Measurements from ENCODE around the gene EHMT1. TPM values are rescaled to one million over a fixed set of nuclear protein-coding genes. Genes with fewer than 3 reads are reported as not detected.
"Not testable (repeated sequence)": the region's sequence is repeated elsewhere in the genome, so short reads cannot be mapped to it uniquely, and the experiment has no call there.

The EHMT1 gene
- total RNA-seq, 2 experiments from 2014 or later = 65.9 to 66.3 TPM

GRCh38 chr9:137774775-137775386 lies 156.1 kb downstream of the EHMT1 start:
- Mint-ChIP-seq H3K36me3 (peaks cover 19% of the 10 kb centered on the region), H3K27ac (no peak overlapping the region), H3K4me3 (no peak overlapping the region), H3K27me3 (no peaks in the 10 kb centered on the region), H3K9me3 (peaks cover 4% of the 10 kb centered on the region), H3K4me1 (no peaks in the 10 kb centered on the region)
- no peak for DNase-seq

- H3K4me1 Mint-ChIP-seq = no peaks in the 10 kb centered on the region
- no peak for DNase-seq
- peaks cover 8% of the 10 kb centered on the region for H3K36me3 Mint-ChIP-seq
- H3K4me3 Mint-ChIP-seq = no peak overlapping the region
- no peak overlapping the region for H3K27ac Mint-ChIP-seq
- H3K9me3 Mint-ChIP-seq = no peaks in the 10 kb centered on the region
- H3K27me3 Mint-ChIP-seq = no peaks in the 10 kb centered on the region
These were observed 157.6 kb downstream of the EHMT1 start for GRCh38 chr9:137776306-137776995.

- no peaks in the 10 kb centered on the region for H3K27me3 Mint-ChIP-seq
- H3K9me3 Mint-ChIP-seq = no peaks in the 10 kb centered on the region
- H3K4me1 Mint-ChIP-seq = no peaks in the 10 kb centered on the region
- no peak for DNase-seq
- no peak overlapping the region for H3K27ac Mint-ChIP-seq
- peaks cover 10% of the 10 kb centered on the region for H3K36me3 Mint-ChIP-seq
- no peak overlapping the region for H3K4me3 Mint-ChIP-seq
These were observed 159.0 kb downstream of the EHMT1 start for GRCh38 chr9:137777761-137778160.

- Mint-ChIP-seq H3K4me1 (no peaks in the 10 kb centered on the region), H3K4me3 (no peak overlapping the region), H3K36me3 (peaks cover 14% of the 10 kb centered on the region), H3K27me3 (no peaks in the 10 kb centered on the region), H3K27ac (peak overlapping the region; percentile 38), H3K9me3 (no peaks in the 10 kb centered on the region)
- DNase-seq = no peak
These were observed 159.5 kb downstream of the EHMT1 start for GRCh38 chr9:137778336-137778735.

GRCh38 chr9:137778914-137779313 lies 160.1 kb downstream of the EHMT1 start:
- Mint-ChIP-seq H3K4me3 (no peak overlapping the region), H3K4me1 (no peaks in the 10 kb centered on the region), H3K27me3 (no peaks in the 10 kb centered on the region), H3K9me3 (no peaks in the 10 kb centered on the region), H3K27ac (peak overlapping the region; percentile 38), H3K36me3 (peaks cover 15% of the 10 kb centered on the region)
- DNase-seq = no peak

GRCh38 chr9:137780031-137780430 lies 161.2 kb downstream of the EHMT1 start:
- H3K36me3 Mint-ChIP-seq = peaks cover 17% of the 10 kb centered on the region
- not testable (repeated sequence) for DNase-seq, H3K27ac Mint-ChIP-seq, H3K9me3 Mint-ChIP-seq, H3K4me1 Mint-ChIP-seq, H3K27me3 Mint-ChIP-seq, H3K4me3 Mint-ChIP-seq

DNA sequence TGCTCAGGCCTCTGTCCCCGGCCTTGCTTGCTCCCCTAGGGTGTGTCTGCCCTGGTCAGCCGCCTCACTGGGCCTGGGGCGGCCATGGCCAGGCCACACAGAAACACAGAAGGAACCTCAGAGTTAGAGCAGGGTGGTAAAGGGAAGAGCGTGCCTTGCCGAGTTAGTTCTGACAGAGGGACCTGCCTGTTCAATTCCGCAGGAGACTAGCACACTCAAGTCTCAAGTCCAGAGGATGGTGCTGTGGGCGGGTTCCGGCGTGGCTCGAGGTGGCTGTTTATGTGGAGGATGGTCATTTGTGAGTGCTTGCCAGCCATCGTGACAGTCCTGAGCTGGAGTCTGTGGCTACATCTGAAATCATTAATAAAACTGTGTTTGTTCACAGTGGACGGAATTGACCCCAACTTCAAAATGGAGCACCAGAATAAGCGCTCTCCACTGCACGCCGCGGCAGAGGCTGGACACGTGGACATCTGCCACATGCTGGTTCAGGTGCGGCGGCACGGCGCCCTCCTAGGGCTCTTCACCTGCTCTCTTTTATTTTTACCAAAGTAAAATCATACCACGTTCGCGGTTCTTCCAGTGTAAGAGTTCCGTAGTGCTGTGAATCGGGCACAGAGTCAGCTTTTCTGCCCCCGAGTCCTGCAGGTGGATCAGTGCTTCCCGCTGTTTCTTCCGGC lies 163.2 kb downstream of the EHMT1 start:
- peaks cover 17% of the 10 kb centered on the region for H3K36me3 Mint-ChIP-seq
- no peaks in the 10 kb centered on the region for H3K9me3 Mint-ChIP-seq
- no peak overlapping the region for H3K4me3 Mint-ChIP-seq
- H3K27ac Mint-ChIP-seq = no peak overlapping the region
- no peaks in the 10 kb centered on the region for H3K27me3 Mint-ChIP-seq
- DNase-seq = no peak
- no peaks in the 10 kb centered on the region for H3K4me1 Mint-ChIP-seq

- DNase-seq = no peak
- Mint-ChIP-seq H3K27me3 (no peaks in the 10 kb centered on the region), H3K36me3 (peaks cover 17% of the 10 kb centered on the region), H3K9me3 (no peaks in the 10 kb centered on the region), H3K4me1 (no peaks in the 10 kb centered on the region), H3K27ac (no peak overlapping the region), H3K4me3 (no peak overlapping the region)
These were observed 164.7 kb downstream of the EHMT1 start for GRCh38 chr9:137783521-137783920.

DNA sequence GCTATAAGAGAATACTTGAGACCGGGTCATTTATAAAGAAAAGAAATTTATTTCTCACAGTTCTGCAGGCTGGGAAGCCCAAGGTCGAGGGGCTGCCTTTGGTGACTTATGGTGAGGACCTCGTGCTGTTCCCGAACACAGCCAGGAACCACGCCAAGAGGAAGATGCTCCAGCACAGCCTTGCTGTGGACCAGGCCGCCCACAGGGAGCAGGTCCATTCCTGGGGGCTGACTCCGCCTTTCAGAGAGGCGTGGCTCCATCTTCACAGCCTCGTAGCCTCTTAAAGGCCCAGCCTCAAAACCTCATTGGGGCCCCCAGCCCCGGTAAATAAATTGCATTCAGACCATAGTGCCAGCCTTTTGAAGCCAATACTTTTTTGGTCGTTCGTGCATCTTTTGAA lies 165.2 kb downstream of the EHMT1 start:
- no peak for DNase-seq
- H3K27me3 Mint-ChIP-seq = no peaks in the 10 kb centered on the region
- H3K4me3 Mint-ChIP-seq = no peak overlapping the region
- no peaks in the 10 kb centered on the region for H3K4me1 Mint-ChIP-seq
- H3K36me3 Mint-ChIP-seq = peaks cover 12% of the 10 kb centered on the region
- H3K9me3 Mint-ChIP-seq = no peaks in the 10 kb centered on the region
- no peak overlapping the region for H3K27ac Mint-ChIP-seq

GRCh38 chr9:137784641-137785513 lies 166.1 kb downstream of the EHMT1 start:
- no peak for DNase-seq
- H3K36me3 Mint-ChIP-seq = peaks cover 12% of the 10 kb centered on the region
- H3K9me3 Mint-ChIP-seq = no peaks in the 10 kb centered on the region
- no peaks in the 10 kb centered on the region for H3K4me1 Mint-ChIP-seq
- no peak overlapping the region for H3K4me3 Mint-ChIP-seq
- no peaks in the 10 kb centered on the region for H3K27me3 Mint-ChIP-seq
- peak overlapping the region; percentile 38 for H3K27ac Mint-ChIP-seq

DNA sequence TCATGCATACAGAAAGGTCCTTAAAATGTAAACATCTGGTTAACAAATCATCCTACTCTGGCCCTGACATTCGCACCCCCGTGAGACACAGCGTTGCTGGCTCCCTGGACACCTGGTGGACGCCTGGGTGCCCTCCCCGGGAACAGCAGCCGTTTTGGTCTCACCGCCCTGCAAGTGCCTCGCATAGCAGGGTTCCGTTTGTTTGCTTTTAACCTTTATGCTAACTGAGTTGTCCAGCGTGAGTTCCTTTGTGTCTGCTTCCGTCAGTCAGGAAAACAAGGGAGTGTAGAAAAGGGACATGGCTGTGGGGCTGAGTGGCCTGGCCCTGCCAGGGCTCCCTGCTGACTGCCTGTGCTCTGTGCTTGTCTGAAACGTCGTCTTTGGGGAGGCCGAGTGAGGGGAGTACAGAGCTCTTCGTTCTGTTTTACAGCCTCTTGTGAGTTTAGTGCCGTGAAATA lies 166.9 kb downstream of the EHMT1 start:
- Mint-ChIP-seq H3K36me3 (peaks cover 12% of the 10 kb centered on the region), H3K9me3 (no peaks in the 10 kb centered on the region), H3K27me3 (no peaks in the 10 kb centered on the region), H3K4me3 (no peak overlapping the region), H3K4me1 (no peaks in the 10 kb centered on the region), H3K27ac (no peak overlapping the region)
- no peak for DNase-seq

- Mint-ChIP-seq H3K4me3 (no peak overlapping the region), H3K36me3 (peaks cover 12% of the 10 kb centered on the region), H3K27me3 (no peaks in the 10 kb centered on the region), H3K4me1 (no peaks in the 10 kb centered on the region), H3K9me3 (no peaks in the 10 kb centered on the region), H3K27ac (no peak overlapping the region)
- DNase-seq = no peak
These were observed 167.7 kb downstream of the EHMT1 start for GRCh38 chr9:137786511-137786920.

DNA sequence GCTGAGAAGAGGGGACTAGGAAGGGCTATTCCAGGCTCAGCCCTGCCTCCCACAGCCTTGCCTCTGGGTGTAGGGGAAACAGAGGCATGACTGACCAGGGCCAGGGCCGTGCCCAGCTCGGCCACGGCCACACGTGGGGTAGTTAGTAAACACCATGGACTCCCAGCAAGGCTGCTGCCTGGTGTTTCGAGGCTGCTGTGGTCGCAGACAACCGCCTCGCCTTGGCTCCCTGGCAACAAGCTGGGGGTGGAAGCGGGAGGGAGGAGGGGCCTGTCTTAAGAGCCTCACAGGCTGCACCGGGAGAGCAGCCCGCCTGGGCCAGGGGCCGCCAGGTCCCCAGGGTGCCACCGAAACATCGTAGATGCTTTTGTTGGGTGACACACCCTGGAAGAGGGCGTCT lies 168.6 kb downstream of the EHMT1 start:
- Mint-ChIP-seq H3K4me3 (no peak overlapping the region), H3K27me3 (no peaks in the 10 kb centered on the region), H3K9me3 (no peaks in the 10 kb centered on the region), H3K4me1 (no peaks in the 10 kb centered on the region), H3K27ac (no peak overlapping the region), H3K36me3 (peaks cover 12% of the 10 kb centered on the region)
- no peak for DNase-seq

DNA sequence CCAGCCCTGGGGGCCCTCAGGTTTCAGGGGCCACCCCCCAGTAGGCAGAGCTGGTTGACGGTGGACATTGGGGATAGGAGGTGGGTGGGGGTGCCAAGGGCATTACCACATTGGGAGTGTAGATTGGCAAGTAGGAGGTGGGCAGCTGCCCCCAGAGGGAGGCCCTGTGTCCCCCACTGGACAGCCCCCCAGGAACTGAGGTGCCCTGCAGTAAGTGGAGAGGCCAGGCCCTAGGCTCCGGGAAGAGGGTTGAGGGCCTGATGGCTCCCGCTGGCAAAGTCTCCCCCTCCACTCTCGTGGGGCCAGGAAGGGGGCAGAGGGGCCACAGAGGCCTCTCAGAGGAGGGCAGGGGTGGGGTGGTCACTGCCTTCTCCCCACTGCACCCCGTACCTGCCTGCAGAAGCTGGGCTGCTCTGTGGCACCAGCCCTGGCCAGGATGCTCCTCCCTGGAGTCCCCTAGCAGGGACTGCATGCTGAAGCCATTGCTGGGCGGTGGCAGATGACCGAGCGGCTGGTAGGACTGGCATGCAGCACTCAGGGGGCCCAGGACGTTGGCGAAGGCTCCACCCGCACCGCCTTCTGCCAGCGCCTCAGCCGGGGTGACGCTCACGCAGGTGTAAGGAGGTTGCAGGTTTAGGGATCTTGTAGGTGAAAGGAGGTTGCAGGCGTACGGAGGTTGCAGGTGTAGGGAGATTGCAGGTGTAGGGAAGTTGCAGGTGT lies 169.1 kb downstream of the EHMT1 start:
- peaks cover 9% of the 10 kb centered on the region for H3K36me3 Mint-ChIP-seq
- H3K27me3 Mint-ChIP-seq = no peaks in the 10 kb centered on the region

More for the DNA sequence above, 169.1 kb downstream of the EHMT1 start:
- Mint-ChIP-seq H3K27ac (no peak overlapping the region), H3K4me1 (no peaks in the 10 kb centered on the region), H3K9me3 (no peaks in the 10 kb centered on the region), H3K4me3 (no peak overlapping the region)
- no peak for DNase-seq

Data from activated naive CD8-positive, alpha-beta T cell treated with anti-CD3 and anti-CD28 coated beads for 36 hours (primary cell).